ENCODE measurements around the gene SH3YL1. TPM values are rescaled to one million over a fixed set of nuclear protein-coding genes. Genes with fewer than 3 reads are reported as not detected.
A peak's percentile ranks its signal among the peaks of the same experiment; 100 is the strongest.

Gene SH3YL1
- total and polyA plus RNA-seq, 9 donors = 28.8 to 45.2 (median 32.7) TPM

DNA sequence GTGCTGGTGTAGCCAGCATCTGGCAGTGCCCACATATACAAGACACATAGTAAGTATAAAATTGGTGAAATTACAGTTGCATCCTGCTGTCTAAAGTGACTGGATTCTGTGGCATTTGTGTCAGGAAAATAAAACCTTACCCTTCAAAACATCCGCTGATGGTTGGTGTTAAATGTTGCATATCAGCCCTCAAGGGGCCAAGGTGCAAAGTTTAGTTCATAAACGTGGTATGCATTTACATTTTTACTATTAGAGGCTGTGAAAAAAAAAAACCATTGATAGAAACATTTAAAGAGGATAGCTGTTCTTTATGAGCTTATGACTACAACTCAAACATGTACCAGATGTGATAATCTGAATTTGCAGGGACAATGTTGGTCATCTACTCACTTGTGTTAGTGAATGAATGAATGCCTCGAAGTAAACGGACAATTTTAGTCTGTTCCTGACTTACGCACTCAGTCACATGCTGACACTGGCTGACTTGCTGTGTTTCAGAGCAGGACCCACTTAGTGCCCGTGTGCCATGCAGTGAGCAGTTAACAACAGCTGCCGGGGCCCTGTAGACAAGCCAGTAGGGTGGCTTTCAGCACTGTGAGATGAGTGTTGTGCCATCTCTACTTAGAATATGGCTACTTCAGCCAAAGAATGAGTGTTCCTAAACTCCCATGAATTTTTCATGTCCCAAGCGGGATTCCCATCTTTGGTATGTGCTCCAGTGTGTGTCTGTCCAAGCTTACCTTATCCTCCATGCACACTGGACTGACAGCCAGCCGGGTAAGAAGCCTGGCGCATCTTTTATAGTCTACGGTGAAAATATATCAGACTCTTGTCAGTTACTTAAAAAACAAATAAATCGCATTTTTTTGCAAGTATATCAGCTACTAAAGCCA lies 18.8 kb upstream of the SH3YL1 start:
- WGBS (ENCODE audit: insufficient coverage) = over 99% methylated on average over 9 of the region's 12 CpGs
- Histone ChIP-seq H3K4me1 (ENCODE audit: control insufficient read depth, insufficient read depth, low read length) (peaks cover 4% of the 10 kb centered on the region), H3K27ac (ENCODE audit: low read length) (no peak overlapping the region), H3K9me3 (replicated peaks; ENCODE audit: control insufficient read depth, low read depth, low read length) (no peaks in the 10 kb centered on the region), H3K36me3 (ENCODE audit: control insufficient read depth, insufficient read depth, low read length) (peaks cover 41% of the 10 kb centered on the region), H3K4me3 (ENCODE audit: low read length) (no peak overlapping the region), H3K27me3 (ENCODE audit: control insufficient read depth, insufficient read depth, low read length) (peaks cover 15% of the 10 kb centered on the region)
- no peak for DNase-seq

DNA sequence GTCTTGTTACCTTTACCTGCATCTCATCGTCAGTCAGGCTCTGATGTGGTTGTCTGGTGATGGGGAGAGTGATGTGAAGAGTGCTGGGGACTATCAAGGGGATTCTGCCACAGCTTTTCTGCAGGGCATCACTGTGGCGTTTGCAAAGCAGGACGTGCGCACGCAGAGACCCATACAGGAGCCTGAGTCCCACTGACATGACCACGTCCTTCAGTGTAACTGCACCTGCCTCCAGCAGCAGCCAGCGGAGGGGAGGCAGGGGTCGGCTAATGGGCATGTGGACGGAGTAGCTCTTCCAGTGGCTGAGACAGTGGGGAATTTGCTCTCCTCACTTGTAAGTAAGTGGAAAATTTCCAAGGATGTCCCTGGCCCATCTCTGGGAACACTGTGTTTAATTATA lies 17.5 kb upstream of the SH3YL1 start:
- Histone ChIP-seq H3K27me3 (ENCODE audit: control insufficient read depth, insufficient read depth, low read length) (peaks cover 7% of the 10 kb centered on the region), H3K4me3 (ENCODE audit: low read length) (no peak overlapping the region), H3K36me3 (ENCODE audit: control insufficient read depth, insufficient read depth, low read length) (peaks cover 48% of the 10 kb centered on the region), H3K27ac (ENCODE audit: low read length) (no peak overlapping the region), H3K4me1 (ENCODE audit: control insufficient read depth, insufficient read depth, low read length) (no peaks in the 10 kb centered on the region), H3K9me3 (replicated peaks; ENCODE audit: control insufficient read depth, low read depth, low read length) (no peaks in the 10 kb centered on the region)
- 92% methylated on average over 6 of the region's 9 CpGs for WGBS (ENCODE audit: insufficient coverage)
- DNase-seq = no peak

- H3K9me3 ChIP-seq (replicated peaks; ENCODE audit: control insufficient read depth, low read depth, low read length) = no peaks in the 10 kb centered on the region
- no peaks in the 10 kb centered on the region for H3K4me1 ChIP-seq (ENCODE audit: control insufficient read depth, insufficient read depth, low read length)
- no peak overlapping the region for H3K4me3 ChIP-seq (ENCODE audit: low read length)
- H3K36me3 ChIP-seq (ENCODE audit: control insufficient read depth, insufficient read depth, low read length) = peaks cover 53% of the 10 kb centered on the region
- peaks cover 3% of the 10 kb centered on the region for H3K27me3 ChIP-seq (ENCODE audit: control insufficient read depth, insufficient read depth, low read length)
- no peak overlapping the region for H3K27ac ChIP-seq (ENCODE audit: low read length)
- no peak for DNase-seq
- WGBS (ENCODE audit: insufficient coverage) = 79% methylated on average over 7 of the region's 7 CpGs
Measured at GRCh38 chr2:280650-281110, 16.8 kb upstream of the SH3YL1 start.

GRCh38 chr2:279956-280649 lies 16.3 kb upstream of the SH3YL1 start:
- no peak overlapping the region for H3K4me3 ChIP-seq (ENCODE audit: low read length)
- WGBS (ENCODE audit: insufficient coverage) = no CpG with 5 or more reads among the region's 4 CpGs
- peaks cover 3% of the 10 kb centered on the region for H3K27me3 ChIP-seq (ENCODE audit: control insufficient read depth, insufficient read depth, low read length)
- no peaks in the 10 kb centered on the region for H3K9me3 ChIP-seq (replicated peaks; ENCODE audit: control insufficient read depth, low read depth, low read length)
- peaks cover 53% of the 10 kb centered on the region for H3K36me3 ChIP-seq (ENCODE audit: control insufficient read depth, insufficient read depth, low read length)
- DNase-seq = no peak
- H3K4me1 ChIP-seq (ENCODE audit: control insufficient read depth, insufficient read depth, low read length) = no peaks in the 10 kb centered on the region
- no peak overlapping the region for H3K27ac ChIP-seq (ENCODE audit: low read length)

DNA sequence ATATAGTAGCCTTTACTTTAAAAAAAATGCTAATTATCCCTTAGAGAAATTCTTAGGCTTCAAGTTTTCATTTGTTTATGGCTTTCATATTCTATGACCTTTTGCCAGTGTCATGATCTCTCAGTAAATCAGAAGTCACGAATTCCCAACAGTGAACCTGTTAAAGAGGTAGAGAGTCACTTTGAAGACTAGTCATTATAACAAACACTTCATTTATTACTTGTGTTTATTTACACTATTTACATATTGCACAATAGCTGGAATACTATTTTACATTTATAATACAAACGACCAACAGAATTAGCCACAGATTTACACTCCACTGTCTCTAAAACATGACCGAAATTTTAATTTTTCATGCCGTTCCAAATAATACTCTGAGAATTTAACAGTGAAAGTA lies 15.5 kb upstream of the SH3YL1 start:
- Histone ChIP-seq H3K9me3 (replicated peaks; ENCODE audit: control insufficient read depth, low read depth, low read length) (no peaks in the 10 kb centered on the region), H3K4me3 (ENCODE audit: low read length) (no peak overlapping the region), H3K27ac (ENCODE audit: low read length) (no peak overlapping the region), H3K36me3 (ENCODE audit: control insufficient read depth, insufficient read depth, low read length) (peaks cover 55% of the 10 kb centered on the region), H3K27me3 (ENCODE audit: control insufficient read depth, insufficient read depth, low read length) (no peaks in the 10 kb centered on the region), H3K4me1 (ENCODE audit: control insufficient read depth, insufficient read depth, low read length) (no peaks in the 10 kb centered on the region)
- DNase-seq = no peak
- no CpG with 5 or more reads among the region's 4 CpGs for WGBS (ENCODE audit: insufficient coverage)

DNA sequence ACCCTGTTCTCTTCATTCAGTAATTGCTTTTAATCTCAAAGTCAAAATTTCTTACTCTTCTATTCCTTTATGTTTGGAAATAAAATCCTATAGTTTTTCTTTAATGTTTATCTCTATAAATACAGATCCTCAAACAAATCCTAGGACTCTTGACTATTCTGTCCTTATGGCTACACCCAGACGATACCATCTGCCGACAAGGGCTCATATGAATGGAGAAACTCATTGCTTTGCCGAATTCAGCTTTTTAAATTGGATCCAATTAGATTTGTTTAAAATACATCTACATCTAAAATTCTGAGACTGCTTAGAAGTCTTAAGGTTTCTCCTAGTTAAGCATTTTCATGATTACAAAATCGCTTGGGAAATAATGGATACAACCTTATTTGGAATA lies 15.1 kb upstream of the SH3YL1 start:
- no peaks in the 10 kb centered on the region for H3K27me3 ChIP-seq (ENCODE audit: control insufficient read depth, insufficient read depth, low read length)
- H3K4me1 ChIP-seq (ENCODE audit: control insufficient read depth, insufficient read depth, low read length) = no peaks in the 10 kb centered on the region
- no peak overlapping the region for H3K27ac ChIP-seq (ENCODE audit: low read length)
- no peak overlapping the region for H3K4me3 ChIP-seq (ENCODE audit: low read length)
- H3K36me3 ChIP-seq (ENCODE audit: control insufficient read depth, insufficient read depth, low read length) = peaks cover 52% of the 10 kb centered on the region
- WGBS (ENCODE audit: insufficient coverage) = no CpG with 5 or more reads among the region's 4 CpGs
- no peaks in the 10 kb centered on the region for H3K9me3 ChIP-seq (replicated peaks; ENCODE audit: control insufficient read depth, low read depth, low read length)
- no peak for DNase-seq

DNA sequence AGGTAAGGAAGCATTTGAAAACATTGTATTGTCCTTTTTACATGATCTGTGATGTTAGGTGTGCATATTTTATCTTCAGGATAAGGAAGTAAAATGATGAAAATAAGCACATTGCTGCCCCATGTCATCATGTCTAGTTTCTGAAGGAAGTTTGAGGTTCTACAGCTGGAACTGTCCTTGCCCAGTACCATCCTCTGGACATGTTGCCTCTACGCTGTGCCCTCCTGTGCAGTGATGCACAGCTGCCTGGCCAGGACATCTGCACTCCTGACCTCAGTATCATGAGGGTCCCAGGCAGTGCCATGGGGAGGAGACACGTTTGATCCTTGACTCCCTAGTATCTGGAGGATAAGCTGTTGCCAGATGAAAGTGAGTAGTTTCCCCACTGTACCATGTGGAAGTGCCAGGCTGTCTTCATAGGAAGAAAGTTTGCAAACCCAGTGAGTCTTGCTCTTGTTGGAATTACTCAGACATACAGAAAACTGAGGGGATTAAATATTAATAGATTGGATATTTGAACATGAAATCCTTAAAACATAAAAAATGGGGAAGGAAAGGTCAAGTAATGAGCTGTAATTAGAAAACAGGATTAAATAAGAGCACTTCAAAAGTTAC lies 14.6 kb upstream of the SH3YL1 start:
- H3K9me3 ChIP-seq (replicated peaks; ENCODE audit: control insufficient read depth, low read depth, low read length) = no peaks in the 10 kb centered on the region
- DNase-seq = no peak
- H3K4me3 ChIP-seq (ENCODE audit: low read length) = no peak overlapping the region
- H3K4me1 ChIP-seq (ENCODE audit: control insufficient read depth, insufficient read depth, low read length) = no peaks in the 10 kb centered on the region
- H3K27ac ChIP-seq (ENCODE audit: low read length) = no peak overlapping the region
- peaks cover 53% of the 10 kb centered on the region for H3K36me3 ChIP-seq (ENCODE audit: control insufficient read depth, insufficient read depth, low read length)
- 100% methylated on average over 1 of the region's 2 CpGs for WGBS (ENCODE audit: insufficient coverage)
- H3K27me3 ChIP-seq (ENCODE audit: control insufficient read depth, insufficient read depth, low read length) = no peaks in the 10 kb centered on the region

DNA sequence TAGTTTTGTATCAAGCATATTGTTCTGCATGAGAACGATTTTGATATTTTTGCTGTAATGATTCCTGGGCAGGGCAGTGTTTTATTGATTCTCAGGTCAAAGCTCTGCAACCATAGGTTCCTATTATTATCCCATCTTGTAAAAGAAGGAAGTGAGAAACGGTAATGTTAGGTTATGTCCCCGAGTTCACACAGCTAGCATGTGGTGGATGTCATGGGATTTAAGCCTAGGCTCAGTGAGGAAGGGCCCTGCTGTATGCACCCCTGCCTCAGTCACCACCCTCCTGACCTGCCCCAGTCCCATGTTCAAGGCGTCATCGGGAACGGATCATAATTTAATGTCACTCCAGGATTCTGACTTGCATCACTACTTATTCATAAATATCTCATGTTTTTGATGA lies 11.6 kb upstream of the SH3YL1 start:
- no peaks in the 10 kb centered on the region for H3K27me3 ChIP-seq (ENCODE audit: control insufficient read depth, insufficient read depth, low read length)
- no peak overlapping the region for H3K27ac ChIP-seq (ENCODE audit: low read length)
- peak; percentile 26 for DNase-seq
- H3K9me3 ChIP-seq (replicated peaks; ENCODE audit: control insufficient read depth, low read depth, low read length) = no peaks in the 10 kb centered on the region
- no peak overlapping the region for H3K4me3 ChIP-seq (ENCODE audit: low read length)
- WGBS (ENCODE audit: insufficient coverage) = no CpG with 5 or more reads among the region's 6 CpGs
- H3K36me3 ChIP-seq (ENCODE audit: control insufficient read depth, insufficient read depth, low read length) = peaks cover 39% of the 10 kb centered on the region
- no peaks in the 10 kb centered on the region for H3K4me1 ChIP-seq (ENCODE audit: control insufficient read depth, insufficient read depth, low read length)

GRCh38 chr2:274503-274902 lies 10.7 kb upstream of the SH3YL1 start:
- Histone ChIP-seq H3K4me1 (ENCODE audit: control insufficient read depth, insufficient read depth, low read length) (no peaks in the 10 kb centered on the region), H3K27ac (ENCODE audit: low read length) (no peak overlapping the region), H3K9me3 (replicated peaks; ENCODE audit: control insufficient read depth, low read depth, low read length) (no peaks in the 10 kb centered on the region), H3K4me3 (ENCODE audit: low read length) (no peak overlapping the region), H3K27me3 (ENCODE audit: control insufficient read depth, insufficient read depth, low read length) (no peaks in the 10 kb centered on the region), H3K36me3 (ENCODE audit: control insufficient read depth, insufficient read depth, low read length) (peaks cover 32% of the 10 kb centered on the region)
- no peak for DNase-seq
- no CpG with 5 or more reads among the region's 3 CpGs for WGBS (ENCODE audit: insufficient coverage)

- no peak overlapping the region for H3K27ac ChIP-seq (ENCODE audit: low read length)
- 60% methylated on average over 1 of the region's 6 CpGs for WGBS (ENCODE audit: insufficient coverage)
- H3K4me1 ChIP-seq (ENCODE audit: control insufficient read depth, insufficient read depth, low read length) = no peaks in the 10 kb centered on the region
- DNase-seq = no peak
- H3K27me3 ChIP-seq (ENCODE audit: control insufficient read depth, insufficient read depth, low read length) = no peaks in the 10 kb centered on the region
- no peak overlapping the region for H3K4me3 ChIP-seq (ENCODE audit: low read length)
- no peaks in the 10 kb centered on the region for H3K9me3 ChIP-seq (replicated peaks; ENCODE audit: control insufficient read depth, low read depth, low read length)
- H3K36me3 ChIP-seq (ENCODE audit: control insufficient read depth, insufficient read depth, low read length) = peaks cover 30% of the 10 kb centered on the region
Measured at GRCh38 chr2:273333-273732, 9.5 kb upstream of the SH3YL1 start.
